Heart left ventricle (tissue), 13 donors: Measurements from ENCODE around the gene OPN1SW.

Experiments
- POLR2A ChIP-seq, 2 donors: fragments of 450-650 bp; IDR thresholded peaks; one replicate each; pipeline ENCODE4 v1.6.1; 2017; ENCODE audit warnings: antibody characterized with exemption in 2 of 2, mild to moderate bottlenecking in 2 of 2, moderate library complexity in 2 of 2
- TF ChIP-seq, protein P1 (sequence below), 12 donors: fragments of 200-600 bp; sonication (generic) in 4 of 12; IDR thresholded peaks; one replicate each; pipeline versions ENCODE4 v1.5.0 to v1.8.0; 2018 to 2022; ENCODE audit warnings: antibody characterized with exemption in 12 of 12, mild to moderate bottlenecking in 5 of 12
- donor health status: ischemic (EF 13 %, LVEDD 7.1; RV severe dilation, severe dysfunction).
- donor health status: DM: no; HTN: yes; CAD: no.
- donor health status: DM: no; HTN: no; CAD: no.
- donor health status: ischemic (EF 25% LVEDD 6.9; RV normal size, moderate dysfunction).
- donor health status: ischemic (EF 25% LVEDD 5.7; RV mildly dilated, moderate dysfunction).
- donor health status: ischemic (EF 35%, LVEDD 5.7; RV mildly dilated, moderate dysfunction).
- donor health status: nonischemic (EF 11% LVEDD 7.7; RV severe dilation, severe dysfunction).
- donor health status: DM: yes; HTN: yes; CAD: no.
- donor health status: PGD.
- donor health status: ischemic (EF 29% LVEDD 5.4; RV normal size, mild dysfunction).
- donor health status: nonischemic (EF 23%, LVEDD 6.1; RV moderate dilation, normal function).

DNA sequence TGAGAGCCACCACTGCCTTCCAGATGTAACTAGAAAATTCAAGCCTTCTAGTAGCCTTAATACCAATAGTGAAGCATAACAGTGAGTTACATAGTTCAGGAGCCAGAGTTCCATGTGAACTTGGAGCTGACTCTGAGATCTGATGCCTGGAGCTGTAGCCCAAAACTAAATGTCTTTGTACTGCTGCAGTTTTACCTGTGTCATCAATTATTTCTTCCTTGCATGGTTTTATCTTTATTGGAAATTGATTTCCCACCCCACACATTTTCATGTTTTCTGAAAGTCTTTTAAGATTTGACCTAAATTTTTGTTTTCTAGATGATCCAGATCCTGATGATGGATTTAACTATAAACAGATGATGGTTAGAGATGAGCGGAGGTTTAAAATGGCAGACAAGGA lies 17.0 kb downstream of the OPN1SW start:
- TF ChIP-seq, protein P1, sequence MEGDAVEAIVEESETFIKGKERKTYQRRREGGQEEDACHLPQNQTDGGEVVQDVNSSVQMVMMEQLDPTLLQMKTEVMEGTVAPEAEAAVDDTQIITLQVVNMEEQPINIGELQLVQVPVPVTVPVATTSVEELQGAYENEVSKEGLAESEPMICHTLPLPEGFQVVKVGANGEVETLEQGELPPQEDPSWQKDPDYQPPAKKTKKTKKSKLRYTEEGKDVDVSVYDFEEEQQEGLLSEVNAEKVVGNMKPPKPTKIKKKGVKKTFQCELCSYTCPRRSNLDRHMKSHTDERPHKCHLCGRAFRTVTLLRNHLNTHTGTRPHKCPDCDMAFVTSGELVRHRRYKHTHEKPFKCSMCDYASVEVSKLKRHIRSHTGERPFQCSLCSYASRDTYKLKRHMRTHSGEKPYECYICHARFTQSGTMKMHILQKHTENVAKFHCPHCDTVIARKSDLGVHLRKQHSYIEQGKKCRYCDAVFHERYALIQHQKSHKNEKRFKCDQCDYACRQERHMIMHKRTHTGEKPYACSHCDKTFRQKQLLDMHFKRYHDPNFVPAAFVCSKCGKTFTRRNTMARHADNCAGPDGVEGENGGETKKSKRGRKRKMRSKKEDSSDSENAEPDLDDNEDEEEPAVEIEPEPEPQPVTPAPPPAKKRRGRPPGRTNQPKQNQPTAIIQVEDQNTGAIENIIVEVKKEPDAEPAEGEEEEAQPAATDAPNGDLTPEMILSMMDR (IDR thresholded peaks at IDR 0.05) = no peak
- TF ChIP-seq POLR2A (IDR thresholded peaks at IDR 0.05) = no peak
